Measurements from ENCODE around the gene MRPL28. TPM values are rescaled to one million over a fixed set of nuclear protein-coding genes. Genes with fewer than 3 reads are reported as not detected.
A peak's percentile ranks its signal among the peaks of the same experiment; 100 is the strongest.
"Not testable (repeated sequence)": the region's sequence is repeated elsewhere in the genome, so short reads cannot be mapped to it uniquely, and the experiment has no call there.

Gene MRPL28
- total and polyA plus RNA-seq, 4 donors: 31.9 to 98.9 (median 77.2) TPM

- no peak for ATAC-seq (ENCODE audit: insufficient read depth, low FRiP score)
- no peak overlapping the region for H3K27ac ChIP-seq (ENCODE audit: low read depth in 1 of 2, low read length in 1 of 2)
- H3K9ac ChIP-seq (ENCODE audit: insufficient read depth in 1 of 2, low read length in 2 of 2): no peak overlapping the region
- peaks cover 0 to 4% (median 0%) of the 10 kb centered on the region in 4 donors for H3K9me3 ChIP-seq (ENCODE audit: control insufficient read depth in 4 of 4, insufficient read depth in 3 of 4, low read length in 3 of 4)
- peaks cover 0 to 3% (median under 1%) of the 10 kb centered on the region in 4 donors for H3K36me3 ChIP-seq (ENCODE audit: control insufficient read depth in 4 of 4, insufficient read depth in 4 of 4, low read length in 4 of 4)
- no peak for TF ChIP-seq CTCF (IDR thresholded peaks at IDR 0.05; ENCODE audit: control extremely low read depth, extremely low read depth)
- 48 to 75% methylated on average over 11 of the region's 11 CpGs for WGBS, 2 donors
- peaks cover 0 to 33% (median 9%) of the 10 kb centered on the region in 5 donors for H3K4me1 ChIP-seq (ENCODE audit: control insufficient read depth in 5 of 5, insufficient read depth in 5 of 5, low read length in 5 of 5)
- H3K27me3 ChIP-seq (ENCODE audit: control insufficient read depth in 3 of 3, insufficient read depth in 3 of 3, low read length in 2 of 3): no peaks in the 10 kb centered on the region
- H3K4me3 ChIP-seq: no peak overlapping the region
- no peak for DNase-seq
These were observed 34.1 kb downstream of the MRPL28 start for GRCh38 chr16:336269-336668.

GRCh38 chr16:334861-335632, 35.3 kb downstream of the MRPL28 start:
- H3K4me3 ChIP-seq; H3K36me3 ChIP-seq (ENCODE audit: control insufficient read depth in 4 of 4, insufficient read depth in 4 of 4, low read length in 4 of 4); DNase-seq; H3K9ac ChIP-seq (ENCODE audit: insufficient read depth in 1 of 2, low read length in 2 of 2); H3K27me3 ChIP-seq (ENCODE audit: control insufficient read depth in 3 of 3, insufficient read depth in 3 of 3, low read length in 2 of 3); ATAC-seq (ENCODE audit: insufficient read depth, low FRiP score); H3K27ac ChIP-seq (ENCODE audit: low read depth in 1 of 2, low read length in 1 of 2); H3K9me3 ChIP-seq (ENCODE audit: control insufficient read depth in 4 of 4, insufficient read depth in 3 of 4, low read length in 3 of 4): not testable (repeated sequence)
- peaks cover 0 to 28% (median 11%) of the 10 kb centered on the region in 5 donors for H3K4me1 ChIP-seq (ENCODE audit: control insufficient read depth in 5 of 5, insufficient read depth in 5 of 5, low read length in 5 of 5)
- 81 to 86% methylated on average over 11 of the region's 11 CpGs for WGBS, 2 donors

GRCh38 chr16:334164-334832, 36.0 kb downstream of the MRPL28 start:
- not testable (repeated sequence) for ATAC-seq (ENCODE audit: insufficient read depth, low FRiP score); H3K27me3 ChIP-seq (ENCODE audit: control insufficient read depth in 3 of 3, insufficient read depth in 3 of 3, low read length in 2 of 3); H3K4me3 ChIP-seq; H3K9ac ChIP-seq (ENCODE audit: insufficient read depth in 1 of 2, low read length in 2 of 2); H3K9me3 ChIP-seq (ENCODE audit: control insufficient read depth in 4 of 4, insufficient read depth in 3 of 4, low read length in 3 of 4); H3K36me3 ChIP-seq (ENCODE audit: control insufficient read depth in 4 of 4, insufficient read depth in 4 of 4, low read length in 4 of 4); H3K27ac ChIP-seq (ENCODE audit: low read depth in 1 of 2, low read length in 1 of 2); DNase-seq
- 97 to 98% methylated on average over 5 of the region's 5 CpGs for WGBS, 2 donors
- H3K4me1 ChIP-seq (ENCODE audit: control insufficient read depth in 5 of 5, insufficient read depth in 5 of 5, low read length in 5 of 5): peaks cover 0 to 22% (median 12%) of the 10 kb centered on the region in 5 donors

- Histone ChIP-seq H3K9ac (ENCODE audit: insufficient read depth in 1 of 2, low read length in 2 of 2) (no peak overlapping the region), H3K36me3 (ENCODE audit: control insufficient read depth in 4 of 4, insufficient read depth in 4 of 4, low read length in 4 of 4) (peaks cover 0 to 3% (median 0%) of the 10 kb centered on the region in 4 donors), H3K27ac (ENCODE audit: low read depth in 1 of 2, low read length in 1 of 2) (no peak overlapping the region), H3K4me3 (no peak overlapping the region), H3K9me3 (ENCODE audit: control insufficient read depth in 4 of 4, insufficient read depth in 3 of 4, low read length in 3 of 4) (peaks cover 0 to 4% (median 0%) of the 10 kb centered on the region in 4 donors), H3K4me1 (ENCODE audit: control insufficient read depth in 5 of 5, insufficient read depth in 5 of 5, low read length in 5 of 5) (peaks cover 0 to 23% (median 12%) of the 10 kb centered on the region in 5 donors), H3K27me3 (ENCODE audit: control insufficient read depth in 3 of 3, insufficient read depth in 3 of 3, low read length in 2 of 3) (no peaks in the 10 kb centered on the region)
- ATAC-seq (ENCODE audit: insufficient read depth, low FRiP score): no peak
- TF ChIP-seq CTCF (IDR thresholded peaks at IDR 0.05; ENCODE audit: control extremely low read depth, extremely low read depth): no peak
- whole genome bisulfite sequencing, 2 donors: 67 to 75% methylated on average over 6 of the region's 6 CpGs
- peak in 2 of 3 donors; percentile 16 to 24 for DNase-seq
These were observed 36.8 kb downstream of the MRPL28 start for GRCh38 chr16:333406-334094.

- not testable (repeated sequence) for H3K4me3 ChIP-seq; H3K27me3 ChIP-seq (ENCODE audit: control insufficient read depth in 3 of 3, insufficient read depth in 3 of 3, low read length in 2 of 3); ATAC-seq (ENCODE audit: insufficient read depth, low FRiP score); H3K27ac ChIP-seq (ENCODE audit: low read depth in 1 of 2, low read length in 1 of 2); H3K36me3 ChIP-seq (ENCODE audit: control insufficient read depth in 4 of 4, insufficient read depth in 4 of 4, low read length in 4 of 4); H3K9me3 ChIP-seq (ENCODE audit: control insufficient read depth in 4 of 4, insufficient read depth in 3 of 4, low read length in 3 of 4)
- H3K4me1 ChIP-seq (ENCODE audit: control insufficient read depth in 5 of 5, insufficient read depth in 5 of 5, low read length in 5 of 5): peaks cover 0 to 32% (median 18%) of the 10 kb centered on the region in 5 donors
- 65 to 66% methylated on average over 6 of the region's 6 CpGs for WGBS, 2 donors
- peak overlapping the region in 1 of 2 donors; percentile 86 for H3K9ac ChIP-seq (ENCODE audit: insufficient read depth in 1 of 2, low read length in 2 of 2)
- DNase-seq: peak; percentile 83 to 95 (median 93)
These were observed 39.0 kb downstream of the MRPL28 start for GRCh38 chr16:331181-331814.
